ENCODE data around the gene HMX1.

HMX1 gene

GRCh38 chr4:8867624-8868320, 3.9 kb downstream of the HMX1 start:
- no peak for DNase-seq

DNA sequence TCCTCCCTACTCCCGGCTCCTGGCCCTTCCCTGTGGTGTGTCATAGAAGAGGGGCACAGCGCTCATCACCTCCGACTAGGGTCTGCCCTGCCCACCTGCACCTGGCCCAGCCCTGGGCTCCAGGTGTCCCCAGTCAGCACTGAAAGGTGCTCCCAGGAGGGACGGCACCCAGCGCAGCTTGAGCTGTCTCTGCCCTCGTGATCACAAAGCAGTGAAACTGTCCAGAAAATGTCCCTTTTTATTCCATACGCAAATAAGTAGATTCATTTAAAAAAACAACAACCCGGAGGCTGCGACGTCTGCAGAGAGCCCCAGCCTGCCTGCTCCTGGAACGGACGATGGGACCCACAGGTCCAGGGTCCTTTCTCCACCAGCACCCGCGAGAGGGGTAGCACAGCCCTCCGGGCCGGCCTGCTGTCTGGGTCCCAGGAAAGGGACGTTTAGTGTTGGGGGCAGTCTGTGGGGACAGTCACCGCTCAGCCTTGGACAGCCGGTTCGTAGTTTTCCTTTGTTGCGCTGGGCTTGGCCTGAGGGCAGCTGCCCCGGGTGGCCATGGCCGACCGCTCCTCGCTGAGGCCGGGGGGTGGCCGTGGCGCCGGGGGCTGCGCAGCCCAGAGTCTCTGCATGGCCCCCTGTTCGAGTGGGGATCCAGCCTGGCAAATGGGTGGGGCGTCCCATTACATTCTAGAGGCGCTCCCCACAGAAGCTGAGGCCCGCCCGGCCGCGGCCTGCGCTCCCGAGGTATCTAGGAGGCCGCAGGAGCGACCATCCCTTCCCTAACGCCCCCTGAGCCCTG, 4.6 kb downstream of the HMX1 start:
- no peak for DNase-seq

DNA sequence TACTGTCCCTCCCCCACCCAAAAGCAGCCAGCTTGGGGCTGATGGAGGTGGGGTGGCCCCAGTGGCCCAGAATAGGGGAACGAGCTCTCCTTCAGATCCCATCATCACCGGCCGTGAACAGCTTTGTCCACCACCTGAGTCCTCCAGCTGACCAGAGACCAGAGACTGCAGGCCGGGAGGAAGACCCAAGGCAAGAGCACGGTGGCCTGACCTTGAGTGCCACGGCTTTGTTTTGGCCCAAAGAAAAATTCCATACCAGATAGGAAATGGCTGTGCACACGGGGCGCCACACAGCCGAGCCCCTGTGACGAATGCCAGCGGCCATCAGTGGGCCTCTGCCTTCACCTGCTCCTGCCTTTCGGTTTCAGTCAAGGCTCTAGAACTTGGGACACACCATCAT, 5.2 kb downstream of the HMX1 start:
- no peak for DNase-seq

GRCh38 chr4:8865681-8866310, 5.8 kb downstream of the HMX1 start:
- no peak for DNase-seq

GRCh38 chr4:8864912-8865680, 6.5 kb downstream of the HMX1 start:
- no peak for DNase-seq

GRCh38 chr4:8863686-8864682, 7.7 kb downstream of the HMX1 start:
- no peak for DNase-seq

DNA sequence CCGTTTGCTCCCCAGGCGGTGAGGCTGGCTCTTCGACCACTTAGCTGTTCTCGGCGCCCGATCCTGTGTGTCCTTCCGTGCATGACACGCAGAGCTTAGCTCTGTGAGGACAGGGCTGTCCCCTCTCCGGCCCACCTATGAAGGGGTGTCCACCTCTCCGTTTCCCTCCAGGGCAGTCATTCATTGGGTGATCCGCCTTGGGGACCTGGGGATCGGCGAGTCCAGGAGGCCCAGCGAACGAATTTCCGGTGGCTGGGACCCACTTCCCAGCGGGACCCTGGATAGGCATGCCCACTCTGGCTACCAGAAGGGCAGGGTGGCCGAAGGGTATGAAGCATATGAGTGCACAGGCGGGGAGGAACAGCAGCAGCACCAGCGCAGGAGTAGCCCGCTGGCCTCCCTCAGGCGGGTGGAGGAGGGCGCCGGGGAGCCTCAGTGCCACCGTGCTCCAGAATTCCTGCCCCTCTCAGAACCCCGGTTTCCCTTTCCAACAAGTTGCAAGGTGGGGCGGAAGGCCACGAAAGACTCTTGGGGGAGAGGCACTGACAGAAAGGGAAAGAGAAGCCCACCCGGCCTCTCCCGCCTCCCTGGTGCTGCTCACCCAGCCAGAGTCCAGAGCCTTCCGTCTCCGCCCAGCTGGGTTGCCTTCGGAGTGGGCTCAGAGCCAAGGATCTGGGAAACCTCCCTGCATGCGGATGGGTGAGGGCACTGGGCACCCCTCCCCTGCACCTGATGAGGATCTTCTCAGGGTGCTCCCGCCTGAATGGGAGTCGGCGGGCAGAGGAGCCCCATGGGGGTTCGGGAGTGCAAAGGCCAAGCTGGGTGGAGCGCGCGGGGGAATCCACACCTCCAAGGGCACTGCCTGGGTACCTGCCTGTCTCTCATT, 8.6 kb downstream of the HMX1 start:
- DNase-seq: no peak

- DNase-seq: no peak
These were observed 9.3 kb downstream of the HMX1 start for GRCh38 chr4:8862334-8862733.

DNA sequence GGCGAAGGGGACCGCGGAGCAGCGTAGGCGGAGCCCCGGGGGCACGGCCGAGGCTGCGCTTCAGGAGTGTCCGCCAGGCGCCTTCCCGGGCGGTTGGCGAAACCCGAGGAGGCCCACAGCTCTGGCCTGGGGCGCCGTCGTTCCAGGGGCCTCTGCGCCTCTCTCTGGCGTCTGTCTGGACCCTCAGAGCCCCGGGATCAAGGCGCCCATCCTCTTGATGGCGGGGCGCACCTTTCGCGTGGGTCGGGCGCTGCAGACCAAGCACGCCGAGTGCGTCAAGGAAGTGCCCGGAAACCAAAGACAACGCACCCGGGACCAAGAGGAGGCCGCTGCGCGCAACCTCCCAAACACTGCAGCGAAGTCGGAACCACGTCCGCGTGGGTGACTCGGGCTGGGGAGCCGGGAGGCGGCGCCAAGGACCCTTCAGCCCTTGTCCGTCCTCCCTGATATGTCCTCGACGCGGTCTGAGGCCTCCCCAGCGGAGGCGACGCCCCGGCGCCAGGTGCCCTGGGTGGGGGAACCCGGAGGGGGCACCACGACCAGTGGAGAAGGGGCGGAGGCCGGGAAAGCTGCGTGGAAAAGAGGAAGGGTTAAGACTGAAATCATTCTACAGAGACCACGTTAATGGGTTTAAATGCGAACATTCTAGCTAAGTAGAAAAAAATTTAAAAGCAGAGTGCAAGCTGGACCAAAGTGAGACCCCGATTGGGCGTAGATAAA, 9.9 kb downstream of the HMX1 start:
- DNase-seq: no peak

DNA sequence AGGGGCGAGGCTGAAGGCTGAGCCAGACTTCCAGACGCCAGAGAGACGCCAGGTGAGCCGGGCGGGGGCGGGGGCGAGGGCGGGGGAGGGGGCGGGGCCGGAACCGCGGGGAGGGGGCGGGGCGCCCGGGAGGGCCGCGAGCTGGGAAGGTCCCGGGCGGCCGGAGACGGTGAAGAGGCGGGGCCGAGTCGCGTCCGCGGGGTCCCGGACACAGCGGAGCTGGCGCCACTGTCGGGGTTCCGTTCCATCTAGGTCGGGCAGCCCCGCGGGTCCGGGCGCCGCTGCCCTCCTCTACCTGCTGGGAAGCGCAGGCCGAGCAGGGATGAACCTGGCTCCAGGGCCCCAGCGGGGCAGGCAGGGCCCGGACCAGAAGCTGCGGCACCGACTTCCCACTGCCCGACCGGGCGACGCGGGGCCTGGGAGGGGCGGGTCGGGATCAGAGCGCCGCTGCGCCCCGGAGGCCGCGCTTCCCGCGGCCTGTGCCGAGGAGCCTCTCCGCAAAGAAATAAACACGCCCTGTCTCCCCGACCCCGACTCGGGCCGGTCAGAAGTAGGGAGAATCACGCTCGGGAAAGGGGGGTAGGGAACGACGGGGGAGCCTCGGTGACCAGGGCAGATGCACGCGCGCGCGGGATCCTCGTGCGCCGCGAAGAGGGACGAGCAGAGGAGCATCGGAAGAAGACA, 10.6 kb downstream of the HMX1 start:
- no peak for DNase-seq

GRCh38 chr4:8860096-8860891, 11.3 kb downstream of the HMX1 start:
- no peak for DNase-seq

- no peak for DNase-seq
These were observed 12.0 kb downstream of the HMX1 start for GRCh38 chr4:8859550-8860095.

- DNase-seq: no peak
These were observed 12.9 kb downstream of the HMX1 start for GRCh38 chr4:8858701-8859210.

DNA sequence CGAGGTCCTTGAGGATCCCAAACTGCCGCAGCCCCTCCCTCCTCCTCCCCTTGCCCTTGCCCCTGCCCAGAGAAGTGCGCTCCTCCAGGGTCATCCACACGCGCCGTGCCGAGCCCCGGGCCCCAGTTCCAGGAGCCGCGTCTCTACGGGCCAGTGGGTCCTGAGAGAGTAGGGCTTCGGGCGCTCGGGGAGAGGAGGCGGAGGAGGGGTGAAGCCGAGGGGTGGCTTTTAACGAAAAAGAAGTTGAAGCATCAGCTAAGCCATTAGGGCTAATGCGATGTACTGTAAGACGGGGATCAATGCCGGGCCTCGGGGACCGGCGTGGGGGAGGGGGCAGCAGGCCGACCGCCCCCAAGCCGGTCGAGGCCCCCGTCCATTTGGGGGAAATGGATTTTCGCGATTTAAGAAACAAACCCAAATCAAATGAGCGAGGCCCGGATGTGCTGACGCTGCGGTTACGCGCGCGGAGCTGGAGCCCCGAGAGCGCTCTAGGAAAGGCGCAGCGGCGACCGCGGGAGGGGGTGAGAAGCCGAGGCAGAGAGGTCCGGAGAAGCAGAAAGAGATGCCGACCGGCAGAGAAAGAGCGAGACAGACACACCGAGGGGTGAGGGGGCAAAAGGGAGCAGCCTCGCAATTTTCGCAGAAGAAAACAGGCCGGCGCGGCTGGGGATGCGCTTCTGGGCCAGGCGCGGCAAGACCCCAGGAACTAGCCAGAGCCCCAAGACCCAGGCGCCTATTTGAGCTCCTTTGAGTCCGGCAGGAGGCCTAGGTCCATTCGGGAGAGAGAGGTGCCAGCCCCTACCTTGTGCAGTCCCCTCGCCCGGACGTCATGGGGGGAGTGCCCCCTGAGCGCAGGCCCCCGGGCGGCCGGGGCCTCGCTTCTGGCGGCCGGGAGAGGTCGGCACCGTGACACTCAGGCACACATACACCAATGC, 13.6 kb downstream of the HMX1 start:
- DNase-seq: no peak

DNA sequence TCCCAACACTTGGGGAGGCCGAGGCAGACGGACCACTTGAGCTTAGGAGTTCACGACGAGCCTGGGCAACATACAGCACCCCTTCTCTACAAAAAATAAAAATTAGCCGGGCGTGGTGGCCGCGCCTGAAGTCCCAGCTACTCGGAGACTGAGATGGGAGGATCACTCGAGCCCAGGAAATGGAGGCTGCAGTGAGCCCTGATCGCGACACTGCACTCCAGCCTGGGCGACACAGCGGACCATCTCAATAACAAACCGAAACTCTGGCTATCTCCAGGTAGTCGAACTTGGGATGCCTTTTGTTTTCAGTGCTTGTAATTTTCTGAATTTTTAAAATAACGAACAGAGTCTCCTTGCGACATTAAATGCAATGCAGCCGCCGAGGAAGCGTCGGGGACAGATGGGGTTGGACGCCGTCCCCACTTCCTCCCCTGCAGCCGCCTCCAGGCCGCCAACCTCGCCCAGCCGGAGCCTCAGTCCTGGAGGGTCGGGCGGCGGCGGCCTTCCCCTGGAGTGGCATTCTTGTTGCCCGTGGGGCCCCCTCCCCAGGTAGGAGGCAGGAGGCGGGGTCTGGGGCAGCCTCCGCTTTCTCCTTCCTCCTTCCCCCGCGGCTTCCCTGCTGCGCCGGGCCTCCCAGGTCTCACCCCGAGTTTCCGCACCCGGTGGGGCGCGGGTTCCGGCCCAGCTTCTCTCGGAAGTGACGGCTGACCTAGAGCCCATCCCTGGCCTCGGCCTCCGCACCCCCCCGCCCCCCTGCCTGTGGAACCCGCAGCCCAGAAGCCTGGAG, 14.6 kb downstream of the HMX1 start:
- no peak for DNase-seq

DNA sequence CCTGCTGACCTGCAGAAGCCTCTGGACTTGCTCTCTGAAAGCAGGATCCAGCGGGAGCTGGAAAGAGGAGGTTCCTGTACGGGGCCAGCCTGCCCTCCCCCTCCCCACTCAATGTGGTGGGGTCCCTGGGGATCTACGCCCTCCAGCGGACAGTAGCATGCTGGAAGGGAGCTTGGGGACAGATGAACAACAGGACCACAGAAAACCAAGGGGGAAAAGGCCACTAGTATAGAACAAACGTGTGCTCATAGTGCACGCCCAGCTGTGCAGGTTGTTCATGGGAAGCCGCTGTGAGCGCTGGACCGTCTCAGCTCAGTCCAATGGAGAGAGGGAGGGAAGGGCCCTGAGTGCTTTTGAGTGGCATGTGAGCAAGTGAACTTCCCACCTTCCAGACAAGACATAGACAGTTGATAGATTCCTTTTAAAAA, 15.8 kb downstream of the HMX1 start:
- no peak for DNase-seq

Data from stimulated activated CD4-positive, alpha-beta T cell treated with anti-CD3 and anti-CD28 coated beads, Interleukin-12 subunit alpha, Interleukin-12 subunit beta, amount 100 ng/mL, for 4 hours (primary cell).